Posterior cingulate gyrus (tissue), 11 donors: ENCODE measurements around the gene GPRIN2.
A peak's percentile ranks its signal among the peaks of the same experiment; 100 is the strongest.
"Not testable (repeated sequence)": the region's sequence is repeated elsewhere in the genome, so short reads cannot be mapped to it uniquely, and the experiment has no call there.

ENCODE experiments used
- DNase-seq, 10 donors: peaks; one replicate each; pipeline versions ENCODE4 v3.0.0 to v3.0.0-alpha.2; 2020 to 2021; ENCODE audit warnings: mixed read lengths in 3 of 10
- intact Hi-C: fragments of 100-400 bp; cut with DNase I; formaldehyde crosslinking; loops from one replicate; pipeline ENCODE4 v1.15.1; 2023

The GPRIN2 gene

GRCh38 chr10:46556515-46557318 is at the start of gene GPRIN2:
TSS of gene GPRIN2 (minus strand) at chr10:46556658. CDS start at chr10:46550736, 5,922 bp downstream.
- intact Hi-C loops = no loop called here
- DNase-seq = peak in 9 of 10 donors; percentile 7 to 88 (median 15)

DNA sequence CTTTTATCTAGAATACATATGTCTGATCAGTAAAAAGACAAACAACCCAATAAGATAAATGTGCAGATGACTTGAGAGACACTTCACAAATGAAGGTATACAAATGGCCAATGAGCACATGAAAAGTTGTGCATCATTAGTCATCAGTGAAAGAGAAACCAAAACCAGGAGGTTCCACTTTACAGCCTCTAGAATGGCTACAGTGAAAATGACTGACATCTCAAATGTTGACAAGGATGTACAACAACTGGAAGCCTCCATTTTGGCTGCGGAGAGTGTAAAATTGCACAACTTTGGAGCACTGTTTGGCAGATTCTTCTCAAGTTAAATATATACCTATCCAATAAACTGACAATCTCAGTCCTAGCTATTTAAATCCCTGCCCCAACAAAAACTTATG is 44.1 kb upstream of the GPRIN2 start:
- intact Hi-C loops, DNase-seq: not testable (repeated sequence)

DNA sequence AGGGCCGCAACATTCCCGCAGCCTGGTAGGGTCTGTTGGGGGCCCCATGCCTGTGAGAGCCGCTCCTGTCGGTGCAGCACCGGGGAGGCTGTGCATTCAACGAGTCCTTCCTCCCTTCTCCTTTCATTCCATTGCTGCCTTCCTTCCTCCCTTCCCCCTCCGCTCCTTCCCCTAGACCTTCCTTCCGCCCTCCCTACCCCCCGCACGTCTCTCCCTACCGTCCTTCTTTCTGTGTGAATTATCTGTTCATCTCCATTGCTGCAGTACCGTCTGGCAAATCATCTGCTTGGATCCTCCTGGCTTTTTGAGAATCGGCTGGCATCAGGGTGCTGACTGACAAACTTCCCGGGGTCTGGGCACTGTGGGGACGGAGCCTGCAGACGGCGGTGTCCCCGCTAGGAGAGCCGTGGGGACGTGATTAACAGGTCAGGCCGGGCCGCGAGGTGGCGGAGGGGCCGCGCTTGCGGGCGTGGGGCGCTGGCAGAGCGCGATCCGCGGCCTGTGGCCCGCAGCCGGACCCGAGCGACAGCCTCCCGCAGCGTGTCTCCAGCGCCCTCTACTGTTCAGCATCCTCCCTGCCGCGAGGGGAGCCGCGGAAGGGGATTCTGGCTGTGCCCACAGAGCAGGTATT is 41.3 kb upstream of the GPRIN2 start:
- peak in 4 of 10 donors; percentile 28 to 91 (median 46) for DNase-seq
- intact Hi-C loops = not testable (repeated sequence)

DNA sequence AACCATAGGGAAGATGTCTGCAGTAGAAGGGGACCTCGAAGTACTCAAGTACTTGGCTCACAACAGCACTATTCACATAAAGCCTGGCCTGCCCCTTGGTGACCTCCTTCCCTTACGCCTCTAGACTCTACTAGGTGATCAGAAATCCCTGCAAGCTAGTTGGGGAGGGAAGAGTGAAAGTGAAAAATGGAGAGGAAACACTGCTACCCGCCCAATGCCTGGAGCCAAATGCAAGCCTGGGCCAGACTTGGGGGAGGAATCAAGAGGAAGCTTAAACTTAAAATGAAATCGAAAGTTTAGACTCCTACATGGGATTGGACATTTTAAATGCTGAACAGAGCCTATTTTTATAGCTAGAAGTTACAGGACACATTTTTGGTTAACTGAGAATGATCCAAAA is 40.1 kb upstream of the GPRIN2 start:
- DNase-seq, intact Hi-C loops: not testable (repeated sequence)

GRCh38 chr10:46594453-46595063 is 38.1 kb upstream of the GPRIN2 start:
- DNase-seq, intact Hi-C loops: not testable (repeated sequence)

GRCh38 chr10:46593307-46593706 is 36.8 kb upstream of the GPRIN2 start:
- intact Hi-C loops = not testable (repeated sequence)
- DNase-seq = peak in 3 of 10 donors; percentile 20 to 66 (median 48)

DNA sequence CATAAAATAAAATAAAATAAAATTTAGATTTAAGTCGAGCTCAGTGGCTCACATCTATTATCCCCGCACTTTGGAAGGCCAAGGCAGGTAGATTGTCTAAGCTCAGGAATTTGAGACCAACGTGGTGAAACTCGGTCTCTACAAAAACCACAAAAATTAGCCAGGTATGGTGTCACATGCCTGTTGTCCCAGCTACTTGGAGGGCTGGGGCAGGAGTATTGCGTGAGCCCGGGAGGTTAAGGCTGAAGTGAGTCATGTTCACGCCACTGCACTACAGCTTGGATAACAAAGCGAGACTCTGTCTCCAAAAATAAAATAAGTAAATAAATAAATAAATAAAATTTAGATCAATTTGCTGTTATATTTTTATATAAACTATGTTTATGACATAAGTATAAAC is 34.6 kb upstream of the GPRIN2 start:
- intact Hi-C loops, DNase-seq: not testable (repeated sequence)

DNA sequence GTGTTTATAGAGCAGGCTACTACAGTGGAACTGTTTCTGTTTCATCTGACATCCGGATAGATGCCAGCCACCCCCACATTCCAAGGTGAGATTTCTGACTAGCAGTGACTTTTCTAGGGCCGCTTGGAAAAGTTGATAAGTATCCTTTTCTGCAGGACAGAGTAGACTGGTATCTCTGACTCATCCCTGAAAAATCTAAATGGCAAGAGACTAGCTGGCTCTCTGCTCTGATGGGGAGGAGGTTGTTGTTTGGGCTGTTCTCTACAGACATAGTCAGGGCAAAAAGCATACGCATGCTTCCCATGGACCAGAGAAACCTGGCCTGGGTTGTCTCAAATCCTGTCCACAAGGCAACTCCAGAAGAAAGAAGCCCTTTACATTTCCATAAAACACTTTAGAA is 33.1 kb upstream of the GPRIN2 start:
- intact Hi-C loops, DNase-seq: not testable (repeated sequence)

- intact Hi-C loops, DNase-seq: not testable (repeated sequence)
Observed at GRCh38 chr10:46588221-46588620, 31.8 kb upstream of the GPRIN2 start.

GRCh38 chr10:46587546-46587945 is 31.1 kb upstream of the GPRIN2 start:
- intact Hi-C loops, DNase-seq: not testable (repeated sequence)

DNA sequence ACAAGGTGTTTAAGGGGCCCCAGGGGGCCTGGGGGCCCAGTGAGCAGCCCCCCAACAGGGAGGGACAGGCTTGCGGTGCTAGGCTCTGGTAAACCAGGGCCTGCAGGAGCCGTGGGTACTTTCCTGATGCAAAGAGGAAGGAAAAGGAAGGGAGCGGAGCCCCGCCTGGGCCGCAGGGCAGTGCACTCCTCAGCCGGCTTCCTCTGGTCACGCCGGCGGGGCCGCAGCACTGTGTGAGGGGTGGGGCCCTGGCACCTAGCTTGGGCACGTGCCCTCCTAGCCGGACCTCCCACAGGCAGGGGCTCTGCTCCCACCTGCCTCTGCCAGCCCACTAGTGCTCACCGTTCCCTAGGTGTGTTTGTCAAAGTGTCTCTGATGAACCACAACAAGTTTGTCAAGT is 28.8 kb upstream of the GPRIN2 start:
- intact Hi-C loops, DNase-seq: not testable (repeated sequence)

DNA sequence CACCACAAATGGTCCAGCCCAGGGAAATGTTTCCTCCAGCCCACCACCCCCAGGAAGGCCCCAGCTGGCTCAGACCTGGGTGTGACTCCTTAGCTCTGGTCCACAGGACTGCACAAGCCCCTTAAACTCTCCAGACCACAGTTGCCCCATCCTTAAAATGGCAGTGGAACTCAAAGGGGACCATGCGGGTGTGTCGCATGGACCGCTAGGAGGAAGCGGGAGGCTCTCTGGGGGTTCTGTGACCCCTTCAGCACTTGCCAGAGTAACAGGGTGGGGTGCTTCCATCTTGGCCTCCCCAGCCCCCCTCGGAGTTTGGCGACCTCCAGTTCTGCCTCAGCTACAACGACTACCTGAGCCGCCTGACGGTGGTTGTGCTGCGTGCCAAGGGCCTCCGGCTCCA is 27.7 kb upstream of the GPRIN2 start:
- DNase-seq = peak in 3 of 10 donors; percentile 13 to 59 (median 52)
- intact Hi-C loops = not testable (repeated sequence)

GRCh38 chr10:46582568-46582967 is 26.1 kb upstream of the GPRIN2 start:
- intact Hi-C loops, DNase-seq: not testable (repeated sequence)

DNA sequence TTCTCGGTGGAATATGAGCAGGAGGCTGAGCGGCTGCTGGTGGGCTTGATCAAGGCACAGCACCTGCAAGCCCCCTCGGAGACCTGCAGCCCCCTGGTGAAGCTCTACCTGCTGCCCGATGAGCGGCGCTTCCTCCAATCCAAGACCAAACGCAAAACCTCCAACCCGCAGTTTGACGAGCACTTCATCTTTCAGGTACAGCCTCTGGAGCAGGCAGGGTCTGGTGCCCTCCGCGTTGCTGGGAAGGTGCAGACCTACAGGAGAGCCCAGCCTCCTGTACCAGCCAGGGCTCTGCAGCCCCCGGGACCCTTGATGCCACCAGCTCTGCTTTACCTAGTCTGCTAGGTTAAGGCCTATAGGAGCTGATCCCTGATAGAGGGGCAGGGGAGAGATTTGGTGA is 25.5 kb upstream of the GPRIN2 start:
- peak in 2 of 10 donors; percentile 21 to 37 for DNase-seq
- intact Hi-C loops = not testable (repeated sequence)

DNA sequence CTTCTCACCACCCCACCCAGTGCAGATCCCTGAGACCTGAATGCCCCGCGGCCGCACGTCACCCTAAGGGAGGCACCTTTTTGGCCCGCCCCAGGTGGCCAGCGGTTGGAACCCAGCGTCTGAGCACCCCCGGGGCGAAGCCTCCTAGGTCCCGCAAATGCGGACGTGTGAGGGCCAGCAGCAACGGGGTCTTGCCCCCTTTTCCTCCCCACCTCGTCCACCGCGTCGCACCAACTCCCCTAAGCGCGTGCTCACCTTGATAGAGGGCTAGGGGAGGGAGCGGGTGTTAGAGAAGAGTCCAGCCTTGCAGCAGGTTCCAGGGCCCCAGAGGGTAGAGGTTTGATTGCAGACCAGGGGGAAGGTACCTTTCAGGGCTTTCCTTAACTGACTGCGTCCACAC is 22.9 kb upstream of the GPRIN2 start:
- intact Hi-C loops = not testable (repeated sequence)
- DNase-seq = peak in 1 of 10 donors; percentile 14

GRCh38 chr10:46578474-46579178 is 22.2 kb upstream of the GPRIN2 start, which contains the start of gene SYT15:
TSS of gene SYT15 (plus strand) at chr10:46579128. CDS start at chr10:46579169, 41 bp downstream.
- peak in 2 of 10 donors; percentile 13 to 74 for DNase-seq
- intact Hi-C loops = not testable (repeated sequence)

GRCh38 chr10:46577624-46578473 is 21.4 kb upstream of the GPRIN2 start:
- peak in 2 of 10 donors; percentile 63 for DNase-seq
- intact Hi-C loops = not testable (repeated sequence)

- DNase-seq = peak in 1 of 10 donors; percentile 2
- intact Hi-C loops = not testable (repeated sequence)
Observed at GRCh38 chr10:46573884-46574283, 17.4 kb upstream of the GPRIN2 start.

DNA sequence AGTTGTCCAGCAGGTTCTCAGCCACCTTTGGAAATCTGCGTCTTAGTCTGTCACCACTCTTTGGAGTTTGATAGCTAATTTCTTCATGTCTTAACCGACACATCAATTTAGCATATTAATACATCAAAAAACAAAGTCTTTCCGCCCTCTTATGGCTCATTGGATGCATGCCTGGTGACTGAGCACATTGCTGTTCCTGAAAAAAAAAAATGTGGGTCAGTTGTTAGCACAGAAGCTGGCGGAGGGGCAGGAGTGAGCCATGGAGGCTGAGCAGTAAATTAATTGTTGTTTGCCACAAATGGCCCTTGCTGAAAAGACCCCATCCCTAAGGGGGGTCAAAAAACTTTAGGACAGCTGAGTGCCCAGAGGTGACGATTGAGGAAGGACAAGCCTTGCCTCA is 16.9 kb upstream of the GPRIN2 start:
- peak in 2 of 10 donors; percentile 25 to 59 for DNase-seq
- intact Hi-C loops = not testable (repeated sequence)
